T-helper 1 cell treated with Interleukin-12 subunit alpha and Interleukin-12 subunit beta and Interleukin-4 antibody, amounts not matched to agents 30 ng/mL and 1 ng/mL, for 36 hours (primary cell): ENCODE data around the gene KRTAP10-12. TPM values are rescaled to one million over a fixed set of nuclear protein-coding genes. Genes with fewer than 3 reads are reported as not detected.
"Not testable (repeated sequence)": the region's sequence is repeated elsewhere in the genome, so short reads cannot be mapped to it uniquely, and the experiment has no call there.

ENCODE experiments used
- intact Hi-C: fragments of 100-400 bp; cut with micrococcal nuclease; formaldehyde crosslinking; loops from one replicate; pipeline ENCODE4 v1.15.1; 2024
- total RNA-seq: library from RNA; stranded (reverse); gene quantifications from 2 replicates; pipeline ENCODE4 v1.2.3, GENCODE V29; 2022

The KRTAP10-12 gene, protein sequence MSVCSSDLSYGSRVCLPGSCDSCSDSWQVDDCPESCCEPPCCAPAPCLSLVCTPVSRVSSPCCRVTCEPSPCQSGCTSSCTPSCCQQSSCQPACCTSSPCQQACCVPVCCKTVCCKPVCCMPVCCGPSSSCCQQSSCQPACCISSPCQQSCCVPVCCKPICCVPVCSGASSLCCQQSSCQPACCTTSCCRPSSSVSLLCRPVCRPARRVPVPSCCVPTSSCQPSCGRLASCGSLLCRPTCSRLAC
- total RNA-seq: not detected in 2 replicates

GRCh38 chr21:44697172-44697810 lies at the start of gene KRTAP10-12:
Gene KRTAP10-12, plus strand, starts transcription at chr21:44697172. Its CDS starts 30 bp downstream, at chr21:44697202.
- intact Hi-C loops: not testable (repeated sequence)

- intact Hi-C loops: no loop called here
Observed at GRCh38 chr21:44647222-44647552, 49.8 kb upstream of the KRTAP10-12 start.

GRCh38 chr21:44648557-44649311 lies 48.2 kb upstream of the KRTAP10-12 start:
- intact Hi-C loops: no loop called here

DNA sequence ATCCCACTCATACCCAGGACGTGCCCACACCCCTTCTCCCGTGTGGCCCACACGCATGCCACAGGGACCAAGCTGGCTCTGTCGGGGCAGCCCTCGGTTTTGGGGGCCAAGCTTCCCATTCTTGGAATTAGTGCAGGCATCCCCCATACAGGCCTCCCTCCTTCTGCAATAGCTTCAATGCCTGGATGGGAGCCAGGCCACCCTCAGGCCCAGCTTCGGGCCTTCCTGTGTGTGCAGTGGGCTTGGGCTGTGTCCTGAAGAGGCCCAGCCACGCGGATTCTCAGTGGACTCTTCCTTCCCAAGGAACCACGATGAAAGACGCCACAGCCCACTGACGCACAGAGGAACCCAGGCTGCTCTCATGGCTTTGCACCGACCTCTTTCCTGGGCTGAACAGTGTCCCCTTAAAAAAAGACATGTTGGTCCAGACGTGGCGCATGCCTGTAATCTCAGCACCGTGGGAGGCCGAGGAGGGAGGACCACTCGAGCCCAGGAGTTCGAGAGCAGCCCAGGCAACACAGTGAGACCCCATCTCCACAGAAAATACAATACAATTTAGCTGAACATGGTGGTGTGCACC lies 47.4 kb upstream of the KRTAP10-12 start:
- intact Hi-C loops: loop anchor here (10.0 kb wide), 1 partner anchor 155 kb away; the partner anchor contains the start of gene UBE2G2

DNA sequence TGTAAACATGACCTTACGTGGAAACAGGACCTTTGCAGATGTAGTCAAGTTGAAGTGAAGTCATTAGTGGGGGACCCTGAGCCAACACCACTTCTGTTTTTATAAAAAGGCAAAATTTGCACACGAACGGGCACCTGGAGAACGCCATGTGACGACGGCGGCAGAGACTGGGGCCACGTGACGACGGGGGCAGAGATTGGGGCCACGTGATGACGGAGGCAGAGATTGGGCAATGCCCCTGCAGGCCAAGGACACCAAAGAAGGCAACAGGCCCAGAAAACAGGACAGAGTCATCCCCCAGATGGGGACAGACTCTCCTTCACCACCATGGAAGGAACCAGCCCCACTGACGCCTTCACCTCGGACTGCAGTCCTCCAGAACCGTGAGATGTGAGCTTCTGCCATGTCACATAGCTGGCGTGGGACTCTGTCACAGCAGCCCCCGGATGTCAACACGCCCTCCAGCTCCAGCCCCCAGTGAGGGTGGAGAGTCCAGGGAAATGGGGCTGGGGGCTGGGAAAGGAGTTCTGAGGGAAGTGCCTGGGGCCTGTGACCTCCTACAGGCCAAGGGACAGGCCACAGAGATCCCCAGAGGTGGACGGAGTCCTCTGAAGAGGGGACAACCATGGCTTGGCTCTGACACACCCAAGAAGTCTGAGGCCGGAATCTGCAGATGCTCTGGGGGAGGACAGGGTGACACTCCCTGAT lies 46.6 kb upstream of the KRTAP10-12 start:
- intact Hi-C loops: loop anchor here (10.0 kb wide), 1 partner anchor 154 kb away; the partner anchor contains the start of gene UBE2G2

DNA sequence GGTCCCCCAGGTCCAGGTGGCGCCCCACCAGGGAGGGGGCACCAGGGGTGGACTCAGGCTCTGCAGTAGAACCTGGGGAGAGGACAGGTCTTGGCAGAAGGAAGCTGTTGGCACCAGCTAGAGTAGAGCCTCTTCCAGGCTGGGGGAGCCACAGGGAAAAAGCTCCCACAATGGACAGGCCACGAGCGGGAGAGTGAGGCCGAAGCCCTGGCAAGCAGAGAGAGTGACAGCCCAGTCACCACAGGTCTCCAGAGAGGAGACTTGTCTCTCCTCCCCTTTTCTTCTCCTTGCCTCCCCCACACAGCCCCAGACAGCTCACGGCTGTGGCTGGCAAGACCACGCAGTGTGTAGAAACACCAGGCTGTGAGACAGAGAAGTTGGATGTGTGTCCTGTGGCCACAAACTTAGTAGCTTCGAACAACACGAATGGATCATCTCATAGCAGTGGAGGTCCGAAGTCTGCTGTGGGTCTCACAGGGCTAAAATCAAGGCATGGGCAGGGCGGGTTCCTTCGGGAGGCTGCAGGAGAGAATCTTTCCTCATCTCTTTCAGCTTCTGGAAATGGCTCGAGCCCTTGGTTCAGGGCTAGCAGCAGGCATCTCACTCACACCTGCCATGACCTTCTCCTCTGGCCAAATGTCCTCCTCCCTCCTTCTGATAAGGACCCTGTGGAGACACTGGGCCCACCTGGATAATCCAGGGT lies 45.8 kb upstream of the KRTAP10-12 start:
- intact Hi-C loops: loop anchor here (10.0 kb wide), 1 partner anchor 154 kb away; the partner anchor contains the start of gene UBE2G2

- intact Hi-C loops: loop anchor here (10.0 kb wide), 1 partner anchor 152 kb away; the partner anchor contains the start of gene UBE2G2
Observed at GRCh38 chr21:44653123-44653522, 43.8 kb upstream of the KRTAP10-12 start.

- intact Hi-C loops: loop anchor here (10.0 kb wide), 1 partner anchor 151 kb away; the partner anchor contains the start of gene UBE2G2
Observed at GRCh38 chr21:44653656-44654575, 43.1 kb upstream of the KRTAP10-12 start.

DNA sequence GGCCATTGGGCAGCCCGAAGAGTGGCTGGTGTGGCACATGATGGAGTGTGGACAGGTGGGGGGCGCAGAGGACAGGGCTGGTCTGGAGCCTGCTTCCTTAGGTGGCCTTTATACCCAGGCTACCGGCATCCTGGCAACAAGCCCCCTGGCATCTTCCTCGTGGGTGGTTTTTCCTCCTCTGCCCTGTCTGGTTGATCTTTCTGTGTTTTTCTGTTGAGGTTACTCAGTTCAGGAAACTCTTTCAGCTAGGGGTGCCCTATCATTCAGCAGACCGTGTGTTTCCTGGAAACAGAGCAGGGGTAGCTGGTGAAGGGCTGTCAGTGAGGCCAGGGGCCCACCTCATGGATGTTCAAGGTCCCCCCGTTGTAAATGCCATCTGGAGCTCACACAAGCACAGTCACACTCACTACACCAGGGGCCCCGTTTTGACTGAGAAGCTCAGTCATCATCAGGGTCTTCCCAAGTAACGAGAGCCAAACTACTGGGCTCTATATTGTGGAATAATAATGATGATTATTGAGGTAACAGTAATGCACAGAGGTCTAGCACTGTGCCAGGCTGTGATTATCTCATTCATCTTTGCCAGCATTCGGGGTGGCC lies 42.3 kb upstream of the KRTAP10-12 start, which contains the start of gene KRTAP12-4:
TSS of gene KRTAP12-4 (minus strand) at position 84 of the 600 bp plus-strand sequence. CDS start at position 39, 45 bp downstream.
- intact Hi-C loops: loop anchor here (5.0 to 10.0 kb wide), 2 partner anchors 87 to 150 kb away; partner anchors contain the start of gene UBE2G2

DNA sequence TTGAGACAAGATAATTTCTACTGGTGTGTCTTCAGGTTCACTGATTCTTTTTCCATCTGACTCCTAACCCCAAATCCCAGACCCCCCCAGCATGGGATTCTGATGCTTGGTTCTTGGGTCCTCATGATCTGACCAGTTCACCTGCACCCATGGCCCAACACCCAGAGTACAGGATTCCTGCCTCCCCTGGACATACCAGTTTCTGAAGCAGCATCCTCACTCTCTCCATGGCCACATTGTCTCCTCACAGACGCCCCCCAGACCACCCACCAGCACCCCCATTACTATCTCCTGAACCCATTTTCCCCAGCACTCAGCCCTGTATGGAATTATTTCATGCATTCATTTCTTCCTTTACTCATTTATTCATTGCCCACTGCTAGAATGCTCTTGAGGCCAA lies 40.1 kb upstream of the KRTAP10-12 start:
- intact Hi-C loops: loop anchor here (1.0 to 10.0 kb wide), 3 partner anchors 38 to 148 kb away; partner anchors contain the start of gene UBE2G2

- intact Hi-C loops: loop anchor here (1.0 to 10.0 kb wide), 4 partner anchors 13 to 147 kb away; partner anchors contain the start of gene UBE2G2
Observed at GRCh38 chr21:44657635-44658540, 39.1 kb upstream of the KRTAP10-12 start, which contains the start of gene KRTAP12-3. Gene KRTAP12-3, plus strand, starts transcription at chr21:44657932. Its CDS starts 48 bp downstream, at chr21:44657980.

DNA sequence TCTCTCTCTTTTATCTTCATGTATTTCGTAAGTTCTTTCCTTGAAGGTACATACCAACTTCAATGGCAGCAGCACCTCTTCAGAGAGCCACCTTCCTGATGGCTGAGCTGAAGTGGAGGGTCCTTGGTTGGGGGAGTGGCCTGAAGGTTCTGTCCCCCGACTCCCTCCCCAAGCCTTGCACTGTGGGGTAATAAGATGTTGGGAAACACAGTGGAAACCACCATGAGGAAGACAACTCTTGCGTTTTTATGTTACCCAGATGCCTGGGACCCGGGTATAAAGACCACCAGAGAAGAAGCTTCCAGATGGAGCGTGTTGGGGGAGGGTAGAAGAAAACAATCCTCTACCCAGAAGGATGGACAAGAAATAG lies 38.4 kb upstream of the KRTAP10-12 start:
- intact Hi-C loops: loop anchor here (2.0 to 10.0 kb wide), 3 partner anchors 14 to 146 kb away; partner anchors contain the start of gene UBE2G2

DNA sequence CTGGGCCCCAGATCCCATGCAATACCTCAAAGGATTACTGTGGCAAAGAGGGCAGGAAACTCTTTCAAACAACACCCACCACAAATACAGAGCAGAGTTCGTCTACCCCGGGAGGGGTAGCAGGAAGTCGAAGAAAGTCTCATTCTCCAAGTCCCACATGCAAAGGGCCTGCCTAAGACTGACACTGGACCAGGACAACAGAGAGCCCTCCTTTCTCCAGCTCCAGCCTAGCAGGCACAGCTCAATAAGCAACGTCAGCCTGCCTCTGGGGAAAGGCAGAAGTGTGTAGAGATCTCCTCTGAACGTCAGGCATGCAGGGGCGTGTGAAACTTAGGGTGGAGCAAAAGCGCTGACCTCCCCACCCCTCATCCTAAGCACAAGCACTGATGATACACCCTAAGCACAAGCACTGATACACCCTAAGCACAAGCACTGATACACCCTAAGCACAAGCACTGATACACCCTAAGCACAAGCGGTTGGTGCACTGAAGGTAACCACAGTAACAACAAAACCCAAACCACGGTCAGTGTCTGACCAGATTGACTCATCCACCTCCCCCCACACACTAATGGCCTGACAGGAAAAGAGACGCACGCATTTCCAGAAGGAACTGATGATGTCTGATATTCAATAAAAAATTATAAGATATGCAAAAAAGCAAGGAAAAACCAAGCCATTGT lies 37.9 kb upstream of the KRTAP10-12 start:
- intact Hi-C loops: loop anchor here (2.0 to 10.0 kb wide), 3 partner anchors 14 to 146 kb away; partner anchors contain the start of gene UBE2G2

GRCh38 chr21:44661567-44661966 lies 35.4 kb upstream of the KRTAP10-12 start:
- intact Hi-C loops: not testable (repeated sequence)

- intact Hi-C loops: no loop called here
Observed at GRCh38 chr21:44664691-44665090, 32.3 kb upstream of the KRTAP10-12 start.
